ENCODE results near the gene SCAF1. TPM values are rescaled to one million over a fixed set of nuclear protein-coding genes. Genes with fewer than 3 reads are reported as not detected.

Gene SCAF1
- total RNA-seq, 1 donor from 2014 or later: 105 TPM

DNA sequence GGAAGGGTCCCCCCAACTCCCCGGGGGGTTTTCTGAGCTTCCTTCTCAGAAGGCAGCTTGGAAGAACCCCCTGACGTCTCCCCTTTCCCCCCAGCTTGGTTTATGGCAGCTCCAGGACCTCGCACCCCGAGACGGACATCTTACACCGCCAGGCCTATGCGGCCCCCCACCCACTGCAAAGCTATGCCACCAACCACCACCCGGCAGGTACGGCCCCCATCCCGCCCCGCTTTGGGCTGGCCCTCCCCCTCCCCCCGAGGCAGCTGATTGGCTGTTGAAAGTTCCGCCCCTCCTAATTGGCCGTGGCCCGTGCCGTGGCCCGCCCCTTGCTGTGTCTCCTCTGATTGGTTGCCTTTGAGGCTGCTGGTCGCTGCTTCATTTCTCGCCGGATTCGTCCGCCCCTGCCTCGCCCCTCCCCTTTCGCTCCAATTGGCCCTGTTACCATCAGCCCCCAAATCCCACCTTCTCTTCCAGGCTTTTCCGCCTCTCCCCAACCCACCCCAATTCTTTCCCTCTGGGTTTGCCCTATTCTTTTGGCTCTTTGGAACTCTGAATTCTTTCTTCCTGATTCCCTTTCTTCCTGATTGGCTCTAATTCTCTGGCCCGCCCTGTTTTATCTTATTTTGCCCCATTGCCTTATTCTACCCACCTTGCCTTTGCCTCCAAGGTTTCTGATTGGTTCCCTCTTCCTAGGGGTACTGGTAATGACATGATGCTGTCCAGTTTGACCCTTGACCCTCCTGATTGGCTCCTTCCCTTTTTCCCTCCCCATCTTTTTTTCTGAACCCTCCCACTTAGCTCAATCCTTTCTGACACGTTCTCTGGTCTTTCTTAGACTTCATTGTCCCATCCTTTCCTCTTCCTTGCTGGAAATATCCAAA lies 48.5 kb upstream of the SCAF1 start:
- H3K27ac ChIP-seq (ENCODE audit: low read depth, low read length): no peak overlapping the region
- H3K4me3 ChIP-seq (ENCODE audit: insufficient read depth, low read depth, low read length): peak overlapping the region; percentile 78
- H3K36me3 ChIP-seq (ENCODE audit: insufficient read depth, low read length): peaks cover 10% of the 10 kb centered on the region
- H3K4me2 ChIP-seq (ENCODE audit: low read length): peak overlapping the region; percentile 94
- H4K20me1 ChIP-seq (ENCODE audit: insufficient read depth, low read length): peaks cover 34% of the 10 kb centered on the region
- peaks cover 60% of the 10 kb centered on the region for H3K79me2 ChIP-seq (ENCODE audit: insufficient read depth, low read length)
- Mint-ChIP-seq H3K36me3 (ENCODE audit: low read depth, unreplicated experiment) (no peaks in the 10 kb centered on the region), H3K4me3 (ENCODE audit: unreplicated experiment) (peak overlapping the region; percentile 94), H3K27ac (ENCODE audit: unreplicated experiment) (peak overlapping the region; percentile 74), H3K9me3 (ENCODE audit: unreplicated experiment) (no peaks in the 10 kb centered on the region), H3K27me3 (ENCODE audit: low read depth, unreplicated experiment) (no peaks in the 10 kb centered on the region), H3K4me1 (ENCODE audit: low read depth, unreplicated experiment) (peaks cover 2% of the 10 kb centered on the region)
- DNase-seq (ENCODE audit: low read depth): peak; percentile 81
- peaks cover 20% of the 10 kb centered on the region for H3K4me1 ChIP-seq (ENCODE audit: insufficient read depth, low read length)
- H3K9ac ChIP-seq (ENCODE audit: low read length): peak overlapping the region; percentile 79
- no peaks in the 10 kb centered on the region for H3K27me3 ChIP-seq (ENCODE audit: insufficient read depth, low read length)
- TF ChIP-seq, protein P1, sequence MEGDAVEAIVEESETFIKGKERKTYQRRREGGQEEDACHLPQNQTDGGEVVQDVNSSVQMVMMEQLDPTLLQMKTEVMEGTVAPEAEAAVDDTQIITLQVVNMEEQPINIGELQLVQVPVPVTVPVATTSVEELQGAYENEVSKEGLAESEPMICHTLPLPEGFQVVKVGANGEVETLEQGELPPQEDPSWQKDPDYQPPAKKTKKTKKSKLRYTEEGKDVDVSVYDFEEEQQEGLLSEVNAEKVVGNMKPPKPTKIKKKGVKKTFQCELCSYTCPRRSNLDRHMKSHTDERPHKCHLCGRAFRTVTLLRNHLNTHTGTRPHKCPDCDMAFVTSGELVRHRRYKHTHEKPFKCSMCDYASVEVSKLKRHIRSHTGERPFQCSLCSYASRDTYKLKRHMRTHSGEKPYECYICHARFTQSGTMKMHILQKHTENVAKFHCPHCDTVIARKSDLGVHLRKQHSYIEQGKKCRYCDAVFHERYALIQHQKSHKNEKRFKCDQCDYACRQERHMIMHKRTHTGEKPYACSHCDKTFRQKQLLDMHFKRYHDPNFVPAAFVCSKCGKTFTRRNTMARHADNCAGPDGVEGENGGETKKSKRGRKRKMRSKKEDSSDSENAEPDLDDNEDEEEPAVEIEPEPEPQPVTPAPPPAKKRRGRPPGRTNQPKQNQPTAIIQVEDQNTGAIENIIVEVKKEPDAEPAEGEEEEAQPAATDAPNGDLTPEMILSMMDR (IDR thresholded peaks at IDR 0.05; ENCODE audit: insufficient read depth, low read depth, low read length): no peak
- no peak for TF ChIP-seq EZH2 (IDR thresholded peaks at IDR 0.05; ENCODE audit: insufficient read depth, low read length)
- no peak for FAIRE-seq
- H3K9me3 ChIP-seq (ENCODE audit: insufficient read depth, low read depth, low read length): no peaks in the 10 kb centered on the region
- no peak overlapping the region for H2AFZ ChIP-seq (ENCODE audit: low read depth, low read length)

DNA sequence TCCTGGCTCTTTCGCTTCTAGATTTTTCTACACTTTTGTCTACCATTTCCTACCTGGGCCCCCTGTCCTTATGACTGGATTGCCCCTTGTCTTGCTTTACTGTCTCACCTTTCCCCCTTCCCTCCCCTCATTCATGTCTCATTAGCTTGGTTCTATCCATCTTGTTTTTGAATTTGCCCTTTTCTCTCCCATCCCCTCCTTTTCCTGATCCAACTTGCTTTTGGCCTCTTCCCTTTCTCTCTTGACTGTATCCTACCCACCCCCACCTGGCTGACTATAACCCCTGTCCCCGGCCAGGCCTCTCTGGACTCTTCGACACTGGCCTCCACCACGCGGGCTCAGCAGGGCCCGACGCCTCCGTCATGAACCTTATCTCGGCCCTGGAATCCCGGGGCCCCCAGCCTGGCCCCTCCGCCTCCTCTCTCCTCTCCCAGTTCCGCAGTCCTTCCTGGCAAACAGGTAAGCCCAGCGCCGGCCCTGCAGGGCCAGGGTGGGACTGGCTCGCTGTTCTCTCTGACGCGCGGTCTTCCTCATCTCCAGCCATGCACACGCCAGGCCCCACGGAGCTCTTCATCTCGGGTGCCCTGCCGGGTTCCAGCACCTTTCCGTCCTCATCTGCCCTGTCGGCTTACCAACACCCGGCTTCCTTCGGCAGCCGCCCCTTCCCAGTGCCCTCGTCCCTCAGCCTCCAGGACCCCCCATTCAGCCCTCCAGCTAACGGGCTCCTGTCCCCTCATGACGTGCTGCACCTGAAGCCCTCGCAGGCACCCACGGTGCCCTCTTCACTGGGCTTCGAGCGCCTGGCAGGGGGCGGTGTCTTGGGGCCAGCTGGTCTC lies 47.6 kb upstream of the SCAF1 start:
- Histone ChIP-seq H4K20me1 (ENCODE audit: insufficient read depth, low read length) (peaks cover 43% of the 10 kb centered on the region), H3K4me3 (ENCODE audit: insufficient read depth, low read depth, low read length) (no peak overlapping the region), H3K27ac (ENCODE audit: low read depth, low read length) (no peak overlapping the region), H3K9ac (ENCODE audit: low read length) (peak overlapping the region; percentile 24), H3K4me2 (ENCODE audit: low read length) (peak overlapping the region; percentile 94), H2AFZ (ENCODE audit: low read depth, low read length) (no peak overlapping the region), H3K4me1 (ENCODE audit: insufficient read depth, low read length) (peaks cover 20% of the 10 kb centered on the region), H3K36me3 (ENCODE audit: insufficient read depth, low read length) (peaks cover 14% of the 10 kb centered on the region), H3K9me3 (ENCODE audit: insufficient read depth, low read depth, low read length) (no peaks in the 10 kb centered on the region), H3K79me2 (ENCODE audit: insufficient read depth, low read length) (peaks cover 69% of the 10 kb centered on the region), H3K27me3 (ENCODE audit: insufficient read depth, low read length) (no peaks in the 10 kb centered on the region)
- DNase-seq (ENCODE audit: low read depth) (no peak), FAIRE-seq (no peak)
- Mint-ChIP-seq H3K9me3 (ENCODE audit: unreplicated experiment) (no peaks in the 10 kb centered on the region), H3K27me3 (ENCODE audit: low read depth, unreplicated experiment) (no peaks in the 10 kb centered on the region), H3K4me3 (ENCODE audit: unreplicated experiment) (peak overlapping the region; percentile 94), H3K27ac (ENCODE audit: unreplicated experiment) (no peak overlapping the region), H3K36me3 (ENCODE audit: low read depth, unreplicated experiment) (peaks cover 4% of the 10 kb centered on the region), H3K4me1 (ENCODE audit: low read depth, unreplicated experiment) (peaks cover 2% of the 10 kb centered on the region)
- TF ChIP-seq, protein P1 (IDR thresholded peaks at IDR 0.05; ENCODE audit: insufficient read depth, low read depth, low read length): no peak
- TF ChIP-seq EZH2 (IDR thresholded peaks at IDR 0.05; ENCODE audit: insufficient read depth, low read length): no peak

Data from astrocyte (in vitro differentiated cells and primary cell).